Measurements from ENCODE around the gene SLC13A1. TPM values are rescaled to one million over a fixed set of nuclear protein-coding genes. Genes with fewer than 3 reads are reported as not detected.
"Not testable (repeated sequence)": the region's sequence is repeated elsewhere in the genome, so short reads cannot be mapped to it uniquely, and the experiment has no call there.

The SLC13A1 gene
- total RNA-seq, 1 donor from 2014 or later = not detected

DNA sequence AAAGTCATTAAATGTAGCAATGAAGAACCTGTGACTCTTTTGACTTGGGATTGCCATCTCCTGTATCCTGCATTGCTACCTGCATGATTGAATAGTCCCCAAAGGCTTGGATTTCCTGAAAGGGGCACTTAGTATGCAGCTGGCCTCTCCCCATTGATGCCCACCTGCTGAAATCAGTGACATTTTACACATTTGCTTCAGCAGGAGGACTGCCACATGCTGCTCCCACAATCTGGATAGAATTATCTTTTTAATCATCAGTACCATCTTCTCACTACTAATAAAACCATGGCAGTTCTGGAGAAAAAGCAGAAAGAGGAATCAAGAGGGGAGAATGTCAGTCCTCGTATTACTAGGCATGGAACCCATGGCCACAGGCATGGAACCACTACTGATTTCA lies 67.8 kb downstream of the SLC13A1 start:
- DNase-seq (ENCODE audit: extremely low read depth, low read depth, low spot score) = no peak

DNA sequence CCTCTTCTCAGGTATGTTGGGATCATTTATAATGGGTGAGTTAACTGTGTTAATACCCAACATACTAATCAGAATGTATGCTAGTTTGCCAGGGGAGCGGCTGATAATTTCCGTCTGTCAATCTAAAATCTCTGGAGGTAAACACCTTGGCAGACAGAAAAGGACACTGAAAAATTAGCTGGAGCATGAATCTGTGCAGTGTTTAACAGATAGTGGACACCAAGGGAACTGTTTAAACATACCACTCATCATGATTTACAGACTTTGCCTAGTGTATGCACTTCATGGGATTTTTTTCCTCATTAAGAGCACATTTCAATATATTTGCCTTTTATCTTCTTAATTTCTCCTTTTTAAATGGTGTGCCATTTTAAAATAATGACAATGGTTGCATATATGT lies 68.2 kb downstream of the SLC13A1 start:
- DNase-seq (ENCODE audit: extremely low read depth, low read depth, low spot score) = no peak

DNA sequence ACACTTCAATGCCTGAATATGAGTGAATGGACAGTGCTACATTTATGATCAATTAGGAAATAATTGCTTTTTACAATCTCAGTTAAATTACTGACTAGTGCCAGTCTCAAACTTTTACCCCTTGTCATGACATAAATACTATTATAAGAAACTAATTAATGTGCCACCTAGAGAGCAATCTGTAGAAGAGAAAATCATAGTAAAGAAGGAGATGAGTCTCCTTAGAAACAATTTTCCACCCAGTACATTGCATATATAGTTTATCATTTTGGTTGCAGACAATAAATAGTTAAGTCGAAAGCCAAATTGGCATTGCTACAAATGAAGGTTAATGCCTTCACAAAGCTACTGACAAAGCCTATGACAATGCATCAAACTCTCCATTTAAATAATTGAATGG lies 68.6 kb downstream of the SLC13A1 start:
- DNase-seq (ENCODE audit: extremely low read depth, low read depth, low spot score) = no peak

DNA sequence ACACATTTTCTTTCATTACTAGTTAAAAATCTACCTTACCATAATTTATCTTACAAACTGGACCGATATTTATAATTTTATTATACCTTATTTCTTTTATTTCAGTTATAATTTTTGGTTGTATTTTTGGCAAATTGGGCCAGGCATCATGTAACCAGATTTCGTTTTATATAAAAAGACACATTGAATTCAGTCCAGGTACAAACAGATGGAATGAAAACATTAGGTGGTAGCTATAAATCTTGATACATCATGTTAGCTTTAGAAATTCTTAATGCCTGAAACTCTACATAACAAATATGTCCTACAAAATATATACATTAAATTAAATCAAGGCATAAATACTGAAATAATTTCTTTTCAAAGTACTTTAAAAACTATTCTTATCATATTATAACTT lies 73.1 kb downstream of the SLC13A1 start:
- DNase-seq (ENCODE audit: extremely low read depth, low read depth, low spot score) = no peak

DNA sequence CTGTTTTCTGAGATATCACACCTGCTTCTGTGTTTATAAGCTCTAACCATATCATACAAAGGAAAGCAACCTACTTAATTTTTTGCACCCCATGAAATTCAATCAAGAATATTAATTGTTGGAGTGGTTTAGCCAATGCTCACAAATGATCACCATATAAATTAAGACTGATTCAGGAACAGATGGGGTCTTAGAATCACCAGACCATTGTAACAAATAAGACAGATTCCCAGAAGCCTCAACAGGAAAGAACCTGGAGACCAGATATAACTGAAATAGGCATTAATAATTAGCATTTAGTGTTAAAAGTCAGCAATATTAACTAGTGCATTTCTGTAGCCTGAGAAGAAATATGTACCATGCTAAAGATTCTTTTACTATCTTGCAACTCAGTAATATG lies 73.6 kb downstream of the SLC13A1 start:
- no peak for DNase-seq (ENCODE audit: extremely low read depth, low read depth, low spot score)

DNA sequence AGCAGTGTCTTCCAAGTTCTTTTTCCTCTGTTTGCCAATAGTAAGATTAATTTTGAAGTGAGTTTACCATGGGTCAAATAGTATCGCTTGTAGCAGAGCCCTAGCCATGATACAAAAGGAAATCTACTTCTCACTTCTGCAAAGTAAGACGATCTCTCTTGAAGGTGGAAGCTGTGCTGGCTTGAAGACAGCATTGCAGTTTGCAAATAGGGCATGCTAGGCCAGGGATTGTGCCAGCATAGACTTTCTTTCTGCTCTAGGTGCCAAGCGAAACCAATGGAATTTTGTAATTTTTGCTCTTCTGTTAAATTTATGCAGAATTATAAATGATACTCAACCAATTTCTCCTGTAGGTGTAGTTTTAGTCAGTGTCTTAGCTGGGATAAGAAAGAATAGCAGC lies 74.5 kb downstream of the SLC13A1 start:
- no peak for DNase-seq (ENCODE audit: extremely low read depth, low read depth, low spot score)

DNA sequence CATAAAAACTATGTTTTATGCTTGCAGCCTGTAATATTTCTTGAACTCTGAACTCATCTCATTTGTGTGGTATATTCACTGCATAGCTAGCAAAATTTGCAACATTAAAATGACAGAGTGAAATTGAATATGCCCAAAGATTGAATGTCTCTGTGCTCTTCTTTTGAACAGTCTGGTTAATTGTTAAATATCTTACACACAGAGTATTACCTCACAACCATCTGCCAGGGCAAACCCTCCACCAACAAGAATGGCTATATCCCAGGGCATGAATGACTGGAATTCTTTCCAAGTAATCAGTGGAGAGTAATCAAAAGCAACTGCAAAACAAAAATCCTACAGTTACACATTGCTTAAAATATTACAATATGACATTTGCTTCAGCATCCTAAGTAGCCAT lies 76.9 kb downstream of the SLC13A1 start:
- no peak for DNase-seq (ENCODE audit: extremely low read depth, low read depth, low spot score)

DNA sequence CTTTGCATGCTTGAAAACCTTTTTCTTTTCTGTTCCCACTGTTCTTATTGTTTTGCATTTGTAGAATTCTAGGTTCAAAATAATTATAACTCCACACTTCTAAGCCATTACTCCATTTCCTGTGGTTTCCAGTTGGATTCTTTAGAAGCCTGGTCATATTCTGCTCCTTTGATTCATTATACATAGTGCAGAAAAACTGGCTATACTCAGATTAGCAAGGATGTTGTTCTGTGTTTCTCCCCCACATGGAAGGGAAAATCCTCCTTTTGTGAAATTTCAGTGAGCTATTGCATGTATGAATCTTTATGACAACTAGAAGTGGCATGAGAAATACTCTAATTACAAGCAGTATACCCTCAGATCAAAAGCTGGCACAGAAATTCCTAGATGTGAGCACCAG lies 79.5 kb downstream of the SLC13A1 start:
- DNase-seq (ENCODE audit: extremely low read depth, low read depth, low spot score) = no peak

DNA sequence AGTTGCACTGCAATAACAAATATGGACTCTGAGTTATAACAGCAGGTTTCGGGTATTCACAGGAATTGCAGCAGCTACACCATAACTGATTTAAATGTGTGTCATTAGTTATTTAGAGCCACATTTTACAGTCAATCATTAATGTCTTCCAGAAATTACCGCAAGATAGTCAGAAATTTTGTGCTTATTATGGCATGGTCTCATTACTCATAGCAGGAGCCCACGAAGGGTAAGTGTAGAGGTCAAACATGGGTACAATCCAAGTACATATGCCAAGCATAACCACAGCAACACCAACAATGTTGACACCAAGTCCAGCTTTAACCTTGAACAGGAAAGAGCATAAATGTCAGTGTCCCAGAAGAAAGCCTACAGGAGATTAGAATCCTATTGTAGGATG lies 84.4 kb downstream of the SLC13A1 start:
- no peak for DNase-seq (ENCODE audit: extremely low read depth, low read depth, low spot score)

DNA sequence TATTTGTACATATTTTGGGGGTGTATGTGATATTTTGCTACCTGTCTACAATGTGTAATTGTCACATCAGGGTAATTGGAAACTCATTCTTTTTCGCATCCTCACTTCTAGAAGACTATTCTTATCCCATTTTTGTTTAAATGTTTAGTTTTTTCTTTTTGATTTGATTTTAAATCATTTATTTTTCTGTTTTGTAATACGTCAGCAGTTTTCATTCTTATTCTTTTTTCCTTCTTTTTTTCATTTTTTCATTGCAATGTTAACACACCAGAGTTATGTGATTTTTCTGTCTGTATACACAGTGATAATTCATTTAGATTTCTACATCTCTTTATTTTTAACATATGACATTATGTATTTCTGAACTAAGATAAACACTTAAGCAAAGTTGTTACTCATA lies 85.5 kb downstream of the SLC13A1 start:
- DNase-seq (ENCODE audit: extremely low read depth, low read depth, low spot score) = no peak

DNA sequence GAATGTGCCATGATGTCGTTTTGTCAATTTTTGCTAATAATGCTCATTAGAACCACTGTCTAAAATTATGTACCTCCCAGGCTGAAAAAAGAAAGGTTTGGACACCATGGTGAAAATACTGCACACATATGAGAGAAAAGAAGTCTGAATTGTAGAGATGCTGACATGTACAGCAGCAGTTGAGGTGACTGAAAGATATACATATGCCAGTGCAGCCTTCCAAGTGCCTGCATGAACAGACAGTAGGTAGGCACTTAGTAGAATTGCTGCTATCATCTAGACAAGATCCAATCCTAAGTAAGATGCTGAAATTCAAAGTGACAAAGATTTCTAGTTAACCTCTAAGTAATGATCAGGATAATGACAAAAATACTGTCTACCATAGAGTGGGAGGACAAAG lies 86.9 kb downstream of the SLC13A1 start:
- no peak for DNase-seq (ENCODE audit: extremely low read depth, low read depth, low spot score)

DNA sequence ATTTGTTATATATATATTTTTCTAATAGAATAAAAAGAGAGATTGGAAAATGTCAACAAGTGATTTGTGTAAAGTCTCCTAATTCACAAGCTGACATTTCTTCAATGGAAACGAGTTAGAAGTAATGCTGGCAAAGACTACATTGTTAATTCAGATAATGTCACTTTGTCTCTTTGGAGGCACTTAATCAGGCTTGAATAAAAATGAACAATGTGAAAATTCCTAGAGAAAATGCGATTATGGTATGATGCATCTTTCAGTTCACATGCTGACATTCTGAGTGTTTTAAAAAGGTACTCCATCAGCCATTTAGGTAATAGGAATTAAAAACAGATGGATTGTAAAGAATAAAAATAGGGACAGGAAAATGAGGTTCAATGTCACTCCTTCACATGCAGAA lies 100.1 kb downstream of the SLC13A1 start:
- DNase-seq (ENCODE audit: extremely low read depth, low read depth, low spot score) = no peak

DNA sequence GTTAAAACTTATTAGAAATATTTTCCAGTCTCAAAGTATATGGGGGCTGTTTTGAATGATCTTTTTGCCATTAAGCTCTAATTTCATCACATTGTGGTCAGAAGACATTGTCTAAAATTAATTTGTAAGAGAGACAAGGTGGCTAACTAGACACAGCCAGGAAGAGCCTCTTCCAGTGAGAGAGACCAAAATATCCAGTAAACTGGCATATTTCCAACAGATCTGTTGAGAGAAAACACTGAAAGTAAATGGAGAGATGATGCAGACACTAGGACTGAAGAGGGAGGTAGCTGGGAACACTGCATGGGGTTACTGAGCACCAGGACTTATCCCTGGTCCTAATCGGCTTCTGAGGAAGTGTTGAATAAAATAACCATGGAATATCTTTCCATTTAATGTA lies 102.8 kb downstream of the SLC13A1 start:
- DNase-seq (ENCODE audit: extremely low read depth, low read depth, low spot score) = no peak

DNA sequence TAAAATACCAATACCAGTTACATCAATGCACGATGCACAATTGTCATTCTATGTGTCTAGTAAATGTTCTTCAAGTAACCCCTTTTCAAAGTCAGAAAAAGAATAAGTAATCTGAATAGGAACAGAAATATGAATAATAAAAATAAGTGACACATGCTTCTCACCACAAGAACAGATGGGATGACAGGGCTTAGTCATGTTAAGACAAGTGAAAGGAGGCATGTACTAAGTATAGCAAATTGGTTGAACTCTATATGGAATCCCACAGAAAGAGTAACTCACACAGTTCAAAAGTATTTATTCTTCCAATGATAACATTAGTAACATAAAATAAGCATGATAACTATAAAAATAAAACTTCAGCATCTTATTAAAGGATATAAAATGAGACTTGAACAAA lies 103.3 kb downstream of the SLC13A1 start:
- no peak for DNase-seq (ENCODE audit: extremely low read depth, low read depth, low spot score)

DNA sequence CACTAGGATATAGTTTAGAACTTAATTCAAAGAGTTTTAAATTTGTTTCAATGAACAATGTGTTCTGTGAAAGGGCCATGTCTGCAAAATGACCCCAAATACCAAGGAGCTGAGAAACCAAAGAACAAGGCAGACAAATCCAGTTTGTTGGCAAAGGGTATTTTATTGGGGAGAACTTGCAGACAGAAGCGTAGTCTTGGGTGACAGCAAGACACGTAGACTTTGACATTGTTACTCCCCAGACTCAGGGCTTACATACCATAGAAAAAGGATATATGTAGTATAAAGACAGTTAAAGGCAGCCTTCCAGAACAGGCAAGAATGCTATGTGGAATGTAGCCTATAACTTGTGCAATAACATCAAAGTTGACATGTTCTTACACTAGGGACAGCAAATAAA lies 109.3 kb downstream of the SLC13A1 start:
- no peak for DNase-seq (ENCODE audit: extremely low read depth, low read depth, low spot score)

DNA sequence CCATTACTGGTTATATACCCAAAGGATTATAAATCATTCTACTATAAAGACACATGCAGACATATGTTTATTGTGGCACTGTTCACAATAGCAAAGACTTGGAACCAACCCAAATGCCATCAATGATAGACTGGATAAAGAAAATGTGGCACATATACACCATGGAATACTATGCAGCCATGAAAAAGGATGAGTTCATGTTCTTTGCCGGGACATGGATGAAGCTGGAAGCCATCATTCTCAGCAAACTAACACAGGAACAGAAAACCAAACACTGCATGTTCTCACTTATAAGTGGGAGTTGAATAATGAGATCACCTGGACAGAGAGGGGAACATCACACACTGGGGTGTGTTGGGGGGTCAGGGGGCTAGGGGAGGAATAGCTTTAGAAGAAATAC lies 112.9 kb downstream of the SLC13A1 start:
- not testable (repeated sequence) for DNase-seq (ENCODE audit: extremely low read depth, low read depth, low spot score)

DNA sequence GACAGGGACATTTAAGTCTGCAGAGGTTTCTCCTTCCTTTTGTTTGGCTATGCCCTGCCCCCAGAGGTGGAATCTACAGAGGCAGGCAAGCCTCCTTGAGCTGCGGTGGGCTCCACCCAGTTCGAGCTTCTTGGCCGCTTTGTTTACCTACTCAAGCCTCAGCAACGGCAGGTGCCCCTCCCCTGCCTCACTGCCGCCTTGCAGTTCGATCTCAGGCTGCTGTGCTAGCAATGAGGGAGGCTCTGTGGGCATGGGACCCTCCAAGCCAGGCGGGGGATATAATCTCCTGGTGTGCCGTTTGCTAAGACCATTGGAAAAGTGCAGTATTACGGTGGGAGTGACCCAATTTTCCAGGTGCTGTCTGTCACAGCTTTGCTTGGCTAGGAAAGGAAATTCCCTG lies 114.9 kb downstream of the SLC13A1 start:
- DNase-seq (ENCODE audit: extremely low read depth, low read depth, low spot score) = not testable (repeated sequence)

DNA sequence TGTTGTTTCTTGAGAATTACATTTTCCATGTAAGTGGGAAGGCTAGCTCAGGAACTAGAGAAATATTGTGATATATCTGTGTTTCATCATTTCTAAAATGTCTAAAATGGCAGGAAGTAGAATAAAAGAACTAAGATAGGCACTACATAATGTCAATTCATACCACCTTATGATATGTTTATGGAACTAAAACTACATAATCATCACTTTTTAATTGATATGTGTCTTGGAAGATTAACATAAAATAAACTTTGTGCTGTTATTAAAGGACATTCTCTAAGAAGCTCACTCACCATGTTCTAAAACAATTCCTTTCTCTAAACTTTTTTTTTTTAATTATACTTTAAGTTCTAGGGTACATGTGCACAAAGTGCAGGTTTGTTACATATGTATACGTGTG lies 120.7 kb downstream of the SLC13A1 start:
- DNase-seq (ENCODE audit: extremely low read depth, low read depth, low spot score) = no peak

DNA sequence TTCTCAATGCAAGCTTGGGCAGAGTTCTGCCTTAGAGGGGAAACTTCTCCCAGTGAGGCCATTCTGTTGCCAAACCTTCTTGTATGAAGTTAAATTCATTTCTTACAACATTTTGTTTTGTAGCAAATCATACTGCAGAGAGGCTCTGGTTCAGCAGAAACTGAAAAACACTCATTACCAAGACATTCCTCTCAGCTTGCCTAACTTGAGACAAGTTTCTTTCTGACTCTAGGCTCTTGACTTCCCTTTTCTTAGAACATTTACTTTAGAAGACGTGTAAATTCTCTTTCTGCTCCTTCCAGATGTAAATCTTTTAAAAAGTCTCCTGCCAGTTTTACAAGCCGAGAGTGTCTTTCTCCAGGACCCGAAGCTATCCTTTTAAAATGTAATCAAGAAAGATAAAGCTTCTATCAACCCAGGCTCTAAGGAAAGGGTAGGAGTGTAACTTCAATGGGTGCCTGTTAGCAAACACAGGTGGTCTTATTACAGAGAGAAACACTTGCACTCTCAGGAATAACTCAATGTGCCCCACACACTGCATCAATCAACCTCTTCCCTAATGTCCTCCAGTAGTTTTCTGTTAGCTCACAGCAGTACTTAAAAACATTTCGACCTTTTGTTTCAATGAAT lies 123.8 kb downstream of the SLC13A1 start:
- no peak for DNase-seq (ENCODE audit: extremely low read depth, low read depth, low spot score)

DNA sequence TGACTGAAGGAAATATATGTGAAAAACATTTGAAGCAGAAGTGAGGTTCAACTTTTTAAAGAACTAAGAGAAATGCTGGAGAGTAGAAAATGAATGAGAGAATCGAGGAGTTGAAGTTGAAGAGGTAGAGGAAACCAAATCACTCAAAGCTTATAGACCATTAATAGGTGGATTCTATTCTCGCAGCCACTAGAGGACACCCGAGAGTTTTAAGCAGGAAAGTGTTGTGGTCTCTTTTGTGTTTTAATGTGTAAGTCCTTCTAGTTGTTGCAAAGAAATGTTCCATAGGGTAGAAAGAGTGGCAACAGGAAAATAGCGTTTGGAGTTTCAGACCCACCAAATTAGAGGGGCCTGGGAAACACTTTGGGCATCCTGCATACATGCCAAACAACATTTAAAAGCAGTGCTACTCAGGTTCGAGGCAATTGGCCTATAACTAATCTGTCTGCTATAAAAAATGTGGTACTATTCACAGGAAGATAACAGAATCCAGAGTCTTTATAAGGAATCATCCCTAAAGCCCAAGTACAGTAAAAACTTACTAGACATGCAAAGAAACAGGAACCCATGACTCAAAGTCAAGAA lies 129.0 kb downstream of the SLC13A1 start:
- no peak for DNase-seq (ENCODE audit: extremely low read depth, low read depth, low spot score)

DNA sequence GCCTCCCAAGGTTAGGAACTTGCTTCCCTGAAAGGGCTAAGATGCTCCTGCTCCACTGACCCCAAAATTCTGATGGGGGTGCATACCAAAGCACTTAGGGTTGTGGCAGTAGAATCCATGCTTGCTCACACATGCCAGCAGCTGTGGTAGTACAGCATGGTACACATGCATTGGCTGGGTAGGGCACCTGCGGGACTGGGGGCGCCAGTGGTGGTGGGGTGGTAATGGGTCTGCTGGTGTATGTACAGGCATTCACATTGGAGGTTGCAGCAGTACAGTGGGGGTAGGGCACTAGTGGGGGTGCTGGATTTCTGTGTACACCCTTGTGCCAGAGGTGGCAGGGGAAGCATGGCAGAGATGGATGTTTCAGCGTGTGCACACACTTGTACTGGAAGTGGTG lies 132.0 kb downstream of the SLC13A1 start:
- DNase-seq (ENCODE audit: extremely low read depth, low read depth, low spot score) = no peak
